ENCODE data around the gene CRYBB1. TPM values are rescaled to one million over a fixed set of nuclear protein-coding genes. Genes with fewer than 3 reads are reported as not detected.

CRYBB1 gene
- total RNA-seq, 1 experiment from 2014 or later: not detected

DNA sequence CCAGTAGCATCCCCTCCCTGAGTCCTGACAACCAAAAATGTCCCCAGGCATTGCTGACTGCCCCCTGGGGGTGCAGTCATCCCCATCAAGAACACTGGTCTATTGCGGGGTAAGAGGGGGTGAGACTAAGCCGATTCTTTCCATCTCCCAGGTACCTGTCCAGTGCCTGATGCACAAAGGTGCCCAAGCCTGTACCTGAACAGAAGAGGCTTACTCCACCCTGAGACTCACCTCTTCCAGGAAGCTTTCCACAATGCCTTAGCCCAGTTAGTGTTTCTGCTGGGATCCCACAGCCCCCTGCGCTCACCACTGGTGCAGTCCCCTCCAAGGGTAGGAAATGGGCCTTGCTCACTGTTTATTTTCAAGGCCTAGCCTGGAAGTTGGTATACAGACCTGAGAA lies 50.8 kb downstream of the CRYBB1 start:
- in situ Hi-C loops (cut with HindIII; ENCODE audit: low pct_unique_long_range_greater_than_20kb, low sequenced_read_pairs): no loop called here

DNA sequence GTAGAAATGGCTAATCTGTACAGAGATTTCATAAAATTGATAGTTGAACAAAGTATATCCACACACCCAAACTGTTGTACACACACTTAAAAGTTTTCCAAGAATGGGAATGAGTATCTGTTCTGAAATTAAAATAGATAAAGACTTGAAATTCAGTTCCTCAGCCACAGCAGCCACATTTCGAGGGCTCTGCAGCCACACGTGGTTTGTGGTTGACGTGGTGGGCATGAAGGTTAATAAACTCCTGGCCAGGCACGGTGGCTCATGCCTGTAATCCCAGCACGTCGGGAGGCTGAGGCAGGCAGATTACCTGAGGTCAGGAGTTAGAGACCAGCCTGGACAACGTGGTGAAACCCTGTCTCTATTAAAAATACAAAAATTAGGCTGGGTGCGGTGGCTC lies 51.9 kb downstream of the CRYBB1 start:
- in situ Hi-C loops (cut with HindIII; ENCODE audit: low pct_unique_long_range_greater_than_20kb, low sequenced_read_pairs): no loop called here
- no peak for DNase-seq (ENCODE audit: low read depth)

More for the DNA sequence above, 50.8 kb downstream of the CRYBB1 start:
- DNase-seq (ENCODE audit: low read depth): no peak

DNA sequence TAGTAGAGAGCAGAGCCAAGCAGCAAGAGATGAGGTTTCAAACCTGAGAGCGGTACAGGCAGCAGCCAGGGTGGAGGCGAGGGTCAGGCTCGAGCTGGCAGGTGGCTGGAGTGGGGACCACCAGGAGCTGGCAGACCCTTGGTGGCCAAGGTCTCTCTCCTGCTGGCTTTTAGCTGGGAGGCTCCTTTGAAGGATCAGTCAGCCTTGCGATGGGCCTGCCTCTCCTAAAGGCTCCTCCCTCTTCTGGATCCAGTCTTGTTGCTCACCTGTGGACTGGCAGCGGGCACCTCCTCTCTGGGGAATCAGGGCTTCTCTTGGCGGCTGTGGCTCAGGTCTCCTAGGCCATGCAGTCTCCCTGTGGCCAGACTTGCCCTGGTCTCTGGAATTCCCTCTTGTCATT lies 52.6 kb downstream of the CRYBB1 start:
- in situ Hi-C loops (cut with HindIII; ENCODE audit: low pct_unique_long_range_greater_than_20kb, low sequenced_read_pairs): no loop called here
- DNase-seq (ENCODE audit: low read depth): no peak

DNA sequence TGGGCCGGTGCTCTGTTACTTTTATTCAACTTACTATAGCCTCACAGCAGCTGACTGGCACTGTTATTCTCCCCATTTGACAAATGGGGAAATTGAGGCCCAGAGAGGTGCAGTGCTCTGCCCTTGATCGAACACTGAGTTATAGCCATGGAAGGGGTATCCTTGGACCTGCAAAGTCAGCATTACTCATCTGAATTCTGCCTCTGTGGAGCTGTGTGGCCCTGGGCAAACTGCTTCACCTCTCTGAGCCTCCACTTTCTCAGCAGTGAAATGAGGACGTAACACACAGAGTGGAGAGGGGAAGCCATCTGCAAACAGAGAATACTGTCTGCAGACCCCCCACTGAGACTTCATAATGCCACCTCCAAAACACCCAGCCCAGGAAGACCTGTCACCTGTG lies 53.2 kb downstream of the CRYBB1 start:
- in situ Hi-C loops (cut with HindIII; ENCODE audit: low pct_unique_long_range_greater_than_20kb, low sequenced_read_pairs): no loop called here
- no peak for DNase-seq (ENCODE audit: low read depth)

DNA sequence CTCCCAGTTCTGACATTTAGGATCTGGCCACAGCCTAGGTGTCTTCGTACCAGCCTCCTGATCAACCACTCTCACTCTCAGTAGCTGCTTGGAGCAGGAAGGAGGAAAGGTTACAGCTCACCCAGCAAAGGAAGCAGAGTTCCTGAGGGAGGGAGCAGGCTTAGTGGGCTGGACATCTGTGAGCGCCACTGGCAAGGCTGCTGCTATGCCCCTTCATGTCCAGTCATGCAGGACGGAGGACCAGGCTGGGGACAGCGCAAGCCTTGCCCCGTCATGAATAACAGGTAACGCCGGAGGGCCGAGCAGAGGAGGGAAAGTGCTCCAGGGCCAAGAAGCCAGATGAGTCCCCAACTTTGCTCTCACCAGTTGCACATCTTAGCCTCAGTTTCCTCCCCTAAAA lies 53.6 kb downstream of the CRYBB1 start:
- in situ Hi-C loops (cut with HindIII; ENCODE audit: low pct_unique_long_range_greater_than_20kb, low sequenced_read_pairs): no loop called here
- DNase-seq (ENCODE audit: low read depth): no peak

DNA sequence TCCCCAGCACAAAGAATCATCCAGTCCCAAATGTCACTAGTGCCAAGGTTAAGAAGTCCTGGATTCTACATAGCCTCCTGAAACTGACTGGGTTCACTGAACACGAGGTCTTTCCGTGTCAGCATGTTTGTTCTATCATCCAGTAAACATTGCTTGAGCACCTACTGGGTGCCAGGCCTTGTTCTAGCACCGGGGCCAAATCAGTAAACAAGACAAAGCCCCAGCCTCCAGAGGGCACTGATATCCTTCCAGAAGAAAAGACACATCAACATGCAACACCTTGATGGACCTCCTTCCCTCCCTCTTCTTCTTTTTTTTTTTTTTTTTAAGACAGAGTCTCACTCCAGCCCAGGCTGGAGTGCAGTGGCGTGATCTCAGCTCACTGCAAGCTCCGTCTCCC lies 54.8 kb downstream of the CRYBB1 start:
- no peak for DNase-seq (ENCODE audit: low read depth)
- in situ Hi-C loops (cut with HindIII; ENCODE audit: low pct_unique_long_range_greater_than_20kb, low sequenced_read_pairs): no loop called here

DNA sequence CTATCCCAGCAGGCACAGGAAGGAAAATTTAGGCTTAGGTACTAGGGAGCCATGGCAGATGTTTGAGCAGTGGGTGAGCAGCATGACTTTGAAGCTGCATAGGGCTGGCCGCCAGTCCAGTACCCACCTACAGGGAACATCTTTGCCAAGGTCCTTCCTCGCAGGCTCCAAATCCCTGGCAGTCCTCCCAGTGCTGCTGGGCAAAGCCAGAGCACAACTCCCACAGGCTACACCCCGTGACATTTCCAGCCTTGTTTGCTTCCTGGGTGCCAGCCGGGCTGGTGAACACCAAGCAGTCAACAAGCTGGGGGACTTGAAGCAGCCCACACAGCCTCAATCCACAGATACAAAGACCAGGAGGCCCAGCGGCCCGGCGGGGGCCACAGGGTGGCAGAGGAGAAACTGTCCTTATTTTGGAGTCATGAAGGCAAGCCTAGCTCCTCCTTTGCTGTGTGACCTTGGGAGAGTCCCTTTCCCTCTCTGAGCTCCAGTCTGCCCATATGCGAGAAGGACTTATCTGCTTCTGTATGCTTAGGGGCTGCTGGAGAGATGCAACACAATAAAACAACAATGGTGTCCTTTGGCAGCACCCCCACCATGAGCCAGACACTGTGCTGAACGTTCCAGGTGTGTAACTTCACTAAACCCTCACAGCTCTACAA lies 55.9 kb downstream of the CRYBB1 start:
- in situ Hi-C loops (cut with HindIII; ENCODE audit: low pct_unique_long_range_greater_than_20kb, low sequenced_read_pairs): no loop called here
- DNase-seq (ENCODE audit: low read depth): no peak

DNA sequence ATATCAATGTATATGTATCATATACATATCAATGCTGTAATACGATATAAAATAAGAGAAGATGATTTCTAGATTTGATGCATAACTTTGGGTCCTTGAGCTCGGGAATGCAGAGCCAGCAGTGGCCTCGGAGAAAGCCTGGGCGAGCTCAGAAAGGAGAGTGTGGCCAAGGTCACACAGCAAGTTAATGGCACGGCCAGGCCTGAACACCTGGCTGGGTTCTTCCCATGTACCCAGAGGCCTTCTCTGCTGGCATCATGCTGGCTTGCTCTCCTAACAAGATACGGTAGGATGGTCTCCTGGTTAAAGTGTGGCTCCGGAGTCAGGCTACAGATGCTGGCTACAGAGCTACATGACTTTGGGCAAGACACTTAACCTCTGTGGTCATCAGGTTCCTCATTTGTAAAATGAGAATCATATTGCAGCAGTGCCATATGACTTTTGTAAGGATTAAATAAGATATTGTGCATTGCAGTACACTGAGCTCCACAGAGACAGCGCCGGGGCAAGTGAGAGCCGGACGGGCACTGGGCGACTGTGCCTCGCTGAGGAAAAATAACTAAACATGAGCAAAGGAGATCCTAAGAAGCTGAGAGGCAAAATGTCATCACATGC lies 57.8 kb downstream of the CRYBB1 start:
- DNase-seq (ENCODE audit: low read depth): no peak
- in situ Hi-C loops (cut with HindIII; ENCODE audit: low pct_unique_long_range_greater_than_20kb, low sequenced_read_pairs): no loop called here

DNA sequence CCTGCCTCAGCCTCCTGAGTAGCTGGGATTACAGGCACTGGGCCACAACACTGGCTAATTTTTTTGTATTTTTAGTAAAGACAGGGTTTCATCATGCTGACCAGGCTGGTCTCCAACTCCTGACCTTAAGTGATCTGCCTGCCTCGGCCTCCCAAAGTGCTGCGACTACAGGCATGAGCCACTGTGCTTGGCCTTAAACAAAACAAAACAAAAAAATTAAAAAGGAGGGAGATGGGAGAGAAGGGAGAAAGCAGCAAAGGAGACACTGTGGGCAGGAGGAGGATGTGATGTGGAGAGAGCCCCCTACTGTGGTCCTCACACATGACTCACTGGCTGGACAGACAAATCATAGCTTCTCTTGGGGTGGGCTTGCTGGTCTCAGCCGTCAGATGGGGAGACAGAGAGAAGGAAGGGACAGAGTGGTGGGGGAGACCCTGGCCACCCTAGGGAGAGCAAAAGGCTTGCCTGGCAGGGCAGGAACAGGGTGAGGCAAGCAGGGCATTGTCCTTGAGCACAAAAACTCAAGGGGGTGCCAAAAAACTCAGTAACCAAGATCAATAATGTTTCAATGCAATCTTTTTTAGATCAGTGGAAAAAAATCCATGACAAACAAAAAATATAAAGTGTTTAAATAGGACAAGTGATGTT lies 59.5 kb downstream of the CRYBB1 start:
- DNase-seq (ENCODE audit: low read depth): no peak
- in situ Hi-C loops (cut with HindIII; ENCODE audit: low pct_unique_long_range_greater_than_20kb, low sequenced_read_pairs): no loop called here

DNA sequence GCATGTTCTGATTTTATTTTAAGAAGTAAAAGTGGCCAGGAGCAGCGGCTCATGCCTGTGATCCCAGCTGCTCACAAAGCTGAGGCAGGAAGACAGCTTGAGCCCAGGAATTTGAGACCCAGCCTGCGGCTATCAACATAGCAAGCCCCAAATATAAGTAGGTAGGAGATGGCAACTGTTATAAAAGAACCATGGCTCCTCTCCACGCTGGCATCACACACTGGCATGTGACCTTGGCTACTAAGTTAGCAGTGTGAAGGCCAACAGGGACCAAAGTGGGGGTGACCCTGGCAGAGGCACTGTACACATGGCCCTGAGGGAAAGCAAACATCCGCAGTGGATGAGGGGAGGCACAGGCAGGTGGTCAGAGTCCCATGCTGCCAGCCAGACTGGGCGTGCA lies 60.9 kb downstream of the CRYBB1 start:
- in situ Hi-C loops (cut with HindIII; ENCODE audit: low pct_unique_long_range_greater_than_20kb, low sequenced_read_pairs): no loop called here
- no peak for DNase-seq (ENCODE audit: low read depth)

DNA sequence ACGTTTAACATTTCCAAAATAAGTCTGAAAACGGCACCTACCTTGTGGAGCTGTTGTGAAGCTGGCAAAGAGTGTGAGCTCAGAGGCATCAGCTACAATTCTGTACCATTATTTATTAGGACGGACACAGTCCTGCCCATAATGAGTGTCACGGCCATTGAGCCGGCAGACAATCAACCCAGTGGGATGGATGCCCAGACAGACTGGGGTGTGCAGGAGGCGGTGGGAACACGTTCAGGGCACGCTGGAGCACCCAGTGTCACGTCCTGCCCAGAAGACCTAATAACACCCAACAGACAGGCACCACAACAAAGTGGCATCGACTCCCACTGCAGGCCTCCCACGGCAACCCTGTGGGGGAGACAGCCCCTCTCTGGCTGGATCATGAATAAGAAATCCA lies 62.3 kb downstream of the CRYBB1 start:
- in situ Hi-C loops (cut with HindIII; ENCODE audit: low pct_unique_long_range_greater_than_20kb, low sequenced_read_pairs): no loop called here
- DNase-seq (ENCODE audit: low read depth): no peak

DNA sequence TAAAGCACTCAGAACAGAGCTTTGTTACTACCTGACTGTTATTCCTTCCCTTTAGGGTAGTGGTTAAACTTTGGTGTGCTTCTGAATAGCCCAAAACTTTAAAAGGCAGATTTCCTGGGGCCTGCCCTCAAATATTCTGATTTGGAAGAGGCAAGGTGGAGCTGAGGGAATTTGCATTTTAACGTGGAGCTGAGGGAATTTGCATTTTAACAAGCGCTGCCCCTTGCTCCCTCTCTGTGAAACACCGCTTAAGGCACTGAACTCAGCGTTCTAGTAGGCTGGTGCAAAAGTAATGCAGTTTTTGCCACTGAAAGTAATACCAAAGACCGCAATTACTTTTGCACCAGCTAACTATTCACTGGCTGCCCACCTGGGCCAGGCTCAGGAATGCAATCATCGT lies 62.9 kb downstream of the CRYBB1 start:
- in situ Hi-C loops (cut with HindIII; ENCODE audit: low pct_unique_long_range_greater_than_20kb, low sequenced_read_pairs): no loop called here
- DNase-seq (ENCODE audit: low read depth): no peak

DNA sequence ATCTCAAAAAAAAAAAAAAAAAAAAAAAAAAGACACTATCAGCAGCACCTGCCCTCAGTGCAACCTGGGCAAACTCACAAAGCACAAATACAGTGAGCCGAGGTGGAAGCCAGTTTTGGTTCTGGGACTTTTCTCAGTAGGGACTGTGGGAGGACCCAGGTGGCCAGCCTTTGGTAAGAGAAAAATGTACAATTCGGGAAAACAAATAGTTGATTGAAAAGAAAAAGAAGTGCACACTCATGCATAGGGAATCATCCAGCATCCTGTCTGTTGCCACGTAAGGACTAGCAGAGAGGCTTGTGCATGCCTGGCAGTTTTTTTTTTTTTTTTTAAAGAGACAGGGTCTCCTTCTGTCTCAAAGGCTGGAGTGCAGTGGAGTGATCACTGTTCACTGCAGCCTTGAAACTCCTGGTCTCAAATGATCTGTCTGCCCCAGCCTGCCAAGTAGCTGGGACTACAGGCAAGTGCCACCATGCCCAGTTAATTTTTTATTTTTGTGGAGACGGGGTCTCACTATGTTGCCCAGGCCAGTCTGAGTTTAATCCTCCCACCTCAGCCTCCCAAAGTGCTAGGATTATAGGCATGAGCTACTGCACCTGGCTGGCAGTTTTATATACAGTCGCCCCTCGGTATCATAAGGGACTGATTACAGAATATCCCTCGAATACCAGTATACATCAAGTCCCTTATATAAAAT lies 64.6 kb downstream of the CRYBB1 start:
- in situ Hi-C loops (cut with HindIII; ENCODE audit: low pct_unique_long_range_greater_than_20kb, low sequenced_read_pairs): no loop called here
- peak; percentile 70 for DNase-seq (ENCODE audit: low read depth)

DNA sequence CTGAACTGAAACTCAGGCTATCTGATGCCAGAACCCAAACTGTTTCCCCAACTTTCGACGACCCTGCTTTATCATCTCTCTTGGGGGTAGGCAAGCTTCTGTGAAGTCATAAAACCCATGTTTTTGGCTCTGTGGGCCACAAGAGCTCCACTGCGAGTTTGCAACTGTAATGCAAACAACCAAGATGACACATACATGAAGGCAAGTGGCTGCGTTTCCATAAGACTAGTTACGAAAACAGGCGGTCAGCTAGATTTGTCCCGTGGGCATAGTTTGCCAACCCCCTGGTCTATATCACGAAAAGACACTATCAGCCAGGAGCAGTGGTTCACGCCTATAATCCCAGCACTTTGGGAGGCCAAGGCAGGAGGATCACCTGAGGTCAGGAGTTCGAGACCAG lies 65.4 kb downstream of the CRYBB1 start:
- no peak for DNase-seq (ENCODE audit: low read depth)
- in situ Hi-C loops (cut with HindIII; ENCODE audit: low pct_unique_long_range_greater_than_20kb, low sequenced_read_pairs): no loop called here

DNA sequence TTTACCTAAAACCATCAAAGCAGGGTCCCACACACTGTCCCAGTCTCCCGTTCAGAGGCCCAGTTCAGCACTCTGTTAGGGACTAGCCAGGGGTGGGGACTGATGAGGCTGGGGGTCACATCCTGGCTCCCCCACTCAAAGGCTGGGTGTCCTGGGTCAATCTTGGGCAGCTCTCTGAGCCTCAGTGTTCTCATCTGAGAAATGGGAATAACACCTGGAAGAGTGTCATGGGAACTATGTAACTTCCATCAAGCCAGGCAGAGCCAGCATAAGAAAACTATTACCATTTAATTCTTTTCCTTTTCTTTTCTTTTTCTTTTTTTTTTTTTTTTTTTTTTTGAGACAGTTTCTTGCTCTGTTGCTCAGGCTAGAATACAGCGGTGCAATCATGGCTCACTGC lies 66.3 kb downstream of the CRYBB1 start:
- in situ Hi-C loops (cut with HindIII; ENCODE audit: low pct_unique_long_range_greater_than_20kb, low sequenced_read_pairs): no loop called here
- no peak for DNase-seq (ENCODE audit: low read depth)

DNA sequence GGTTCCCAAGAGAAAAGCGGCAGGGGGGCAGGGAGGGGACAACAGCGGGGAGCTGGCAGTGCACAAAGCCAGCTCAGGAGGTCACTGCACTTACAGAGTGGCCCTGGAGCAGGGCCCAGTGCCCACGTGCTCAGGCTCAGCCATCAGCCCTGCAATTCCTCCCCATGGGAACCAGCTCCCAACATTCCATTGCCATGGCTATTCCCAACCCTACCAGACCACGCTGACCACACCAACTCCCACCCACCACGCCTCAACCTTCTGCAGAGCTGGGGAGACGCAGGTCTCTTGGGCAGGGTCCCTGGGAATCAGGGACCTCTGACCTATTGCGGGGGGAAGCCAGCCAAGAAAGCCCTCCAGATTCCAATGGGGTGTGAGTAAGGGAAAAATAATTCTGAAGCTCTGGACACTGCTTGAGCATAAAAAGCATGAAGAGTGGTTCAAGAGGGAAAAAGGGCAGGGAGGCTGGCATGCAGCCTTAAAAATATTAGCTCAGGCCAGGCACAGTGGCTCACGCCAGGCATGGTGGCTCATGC lies 67.3 kb downstream of the CRYBB1 start:
- peak; percentile 85 for DNase-seq (ENCODE audit: low read depth)
- in situ Hi-C loops (cut with HindIII; ENCODE audit: low pct_unique_long_range_greater_than_20kb, low sequenced_read_pairs): no loop called here

DNA sequence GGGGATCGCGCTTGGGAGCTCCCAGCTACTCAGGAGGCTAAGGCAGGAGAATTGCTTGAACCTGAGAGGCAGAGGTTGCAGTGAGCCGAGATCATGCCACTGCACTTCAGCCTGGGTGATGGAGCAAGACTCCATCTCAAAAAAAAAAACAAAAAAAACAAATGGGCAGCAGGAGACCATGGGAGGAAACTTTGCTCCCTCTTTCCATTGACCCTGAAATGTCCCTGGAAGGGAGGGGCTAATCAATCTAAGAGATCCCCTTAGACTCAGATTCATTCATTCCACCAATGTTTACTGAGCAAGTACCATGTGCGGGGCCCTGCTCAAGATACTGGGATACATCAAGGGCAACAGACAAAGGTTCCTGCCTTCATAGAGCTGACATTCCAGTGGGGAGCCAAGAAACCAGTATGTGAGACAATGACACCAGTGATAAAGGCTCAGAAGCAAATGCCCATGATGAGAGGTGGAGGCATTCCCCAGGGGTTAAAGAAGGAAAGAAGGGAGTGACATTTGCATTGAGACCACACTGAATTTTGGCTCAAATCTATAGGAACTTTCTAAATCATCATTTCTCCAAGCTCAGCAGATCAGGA lies 67.8 kb downstream of the CRYBB1 start:
- DNase-seq (ENCODE audit: low read depth): no peak
- in situ Hi-C loops (cut with HindIII; ENCODE audit: low pct_unique_long_range_greater_than_20kb, low sequenced_read_pairs): no loop called here

Data from Caki2 (cell line).